Suppressor macrophage treated with lipopolysaccharide for 1 hour (primary cell): ENCODE measurements around the gene MYO9A.
A peak's percentile ranks its signal among the peaks of the same experiment; 100 is the strongest.

ENCODE experiments used
- DNase-seq, 3 donors: peaks; one replicate each; pipeline ENCODE4 v3.0.0-alpha.2; 2020 to 2022

The MYO9A gene

DNA sequence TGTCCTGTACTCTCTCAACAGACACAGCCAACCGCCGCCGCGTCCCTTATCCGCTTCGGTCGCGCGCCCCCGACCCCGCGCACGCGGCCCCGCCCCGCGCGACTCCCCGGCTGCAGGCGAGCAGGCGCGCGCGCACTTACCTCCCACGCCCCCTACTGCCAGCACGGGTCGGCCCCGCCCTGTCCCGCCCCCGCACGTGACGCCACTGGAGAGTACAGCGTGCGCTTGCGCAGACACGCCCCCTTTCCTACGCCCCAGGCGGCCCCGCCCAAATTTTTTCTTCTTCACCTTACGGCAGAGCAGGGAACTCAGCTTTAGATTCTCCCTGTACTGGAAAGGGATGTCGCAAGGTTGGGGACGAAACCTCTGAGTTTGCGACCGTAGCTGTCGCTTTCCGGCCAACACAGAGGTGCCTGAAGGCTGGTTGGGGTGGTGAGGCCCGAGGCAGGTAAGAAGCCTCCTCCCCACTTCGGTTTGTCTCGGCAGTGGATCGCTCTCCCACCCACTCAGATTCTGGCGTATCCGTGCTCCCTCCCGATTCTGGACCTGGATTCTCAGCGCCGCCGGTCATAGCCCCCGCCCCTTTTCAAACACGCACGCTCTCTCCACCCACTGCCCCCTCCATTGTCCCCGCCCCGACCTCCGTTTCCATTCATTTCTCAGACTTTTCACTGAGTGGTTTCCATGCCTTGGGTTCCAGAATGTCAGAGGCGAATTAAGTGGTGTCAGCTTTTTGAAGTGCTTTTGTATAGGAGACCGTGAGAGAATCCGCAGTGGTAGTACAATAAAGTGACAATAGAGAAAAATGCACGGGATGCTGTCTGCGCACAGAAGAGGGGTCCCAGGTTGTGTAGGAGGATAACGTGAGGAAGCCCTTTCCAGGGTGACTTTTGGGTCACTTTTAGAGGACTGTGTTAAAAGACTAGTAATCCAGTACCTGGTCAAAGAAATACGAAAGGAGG lies at the start of gene MYO9A, which contains the start of gene SENP8:
MYO9A (minus strand) TSS at position 134 of the 962 bp plus-strand sequence. CDS start 71,587 bp downstream, outside the sequence.
SENP8 (plus strand) TSS at position 387 of the 962 bp plus-strand sequence. CDS start 21,221 bp downstream, outside the sequence.
- DNase-seq: peak; percentile 99 to 100 (median 100)

DNA sequence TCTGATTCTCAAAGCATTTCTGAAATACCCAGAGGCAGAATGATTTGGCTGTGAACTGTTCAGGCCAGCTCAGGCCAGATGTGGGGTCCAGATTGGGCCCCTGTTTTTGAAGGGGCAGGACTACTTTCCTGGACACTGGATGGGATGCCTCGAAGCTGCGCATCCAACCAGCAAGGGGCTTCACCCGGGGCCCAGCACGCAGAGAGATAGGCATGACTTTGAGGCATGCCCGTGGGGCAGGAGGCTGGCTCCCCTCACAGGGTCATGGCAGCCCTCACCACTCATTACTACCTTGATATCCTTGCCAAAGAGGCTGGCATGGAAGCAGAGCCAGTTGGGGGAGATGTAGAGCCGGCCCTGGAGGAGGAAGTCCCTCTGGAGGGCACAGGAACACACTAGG lies 49.5 kb upstream of the MYO9A start:
- no peak for DNase-seq

GRCh38 chr15:72166716-72167417 lies 48.9 kb upstream of the MYO9A start:
- DNase-seq: no peak

DNA sequence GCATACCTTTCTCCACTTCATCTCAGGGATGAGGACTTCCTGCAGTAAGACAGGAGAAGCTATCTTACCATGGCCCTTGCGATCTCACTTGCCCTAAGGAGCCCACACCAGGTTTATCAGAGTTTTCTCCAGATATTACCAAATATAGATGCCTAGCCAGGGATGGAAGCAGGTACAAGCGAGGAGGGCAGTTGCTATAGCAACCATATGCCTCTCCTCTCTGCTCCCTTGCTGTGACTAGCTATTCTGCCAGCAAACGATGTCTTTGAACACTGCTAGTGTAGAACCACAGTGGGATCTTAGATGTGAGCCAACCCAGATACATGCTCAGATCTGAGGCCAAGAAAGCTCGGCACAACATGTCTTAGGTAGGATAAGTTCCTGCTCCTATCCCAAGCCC lies 45.8 kb upstream of the MYO9A start:
- DNase-seq: no peak

DNA sequence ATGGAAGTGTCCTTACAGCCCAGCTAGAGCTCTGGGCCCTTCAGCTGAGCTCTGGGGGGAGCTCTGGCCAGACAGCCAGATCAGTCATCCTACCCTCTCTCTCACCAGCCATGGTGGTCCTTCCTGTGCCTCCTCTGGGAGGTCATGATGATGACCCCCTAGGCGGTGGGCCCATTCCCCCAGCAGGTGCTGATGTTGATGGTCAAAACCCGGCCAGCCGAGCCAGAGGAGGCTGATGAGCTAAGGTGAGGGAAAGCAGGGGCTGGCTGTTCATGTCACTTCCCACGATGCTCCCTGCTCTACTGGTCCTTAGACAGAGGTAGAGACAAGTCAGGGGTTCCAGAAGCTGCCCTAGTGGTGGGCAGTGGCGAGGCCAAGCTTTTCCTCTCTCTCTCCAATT lies 44.6 kb upstream of the MYO9A start:
- DNase-seq: no peak

- DNase-seq: no peak
These were observed 43.6 kb upstream of the MYO9A start for GRCh38 chr15:72161361-72162132.

GRCh38 chr15:72160696-72161245 lies 42.8 kb upstream of the MYO9A start:
- no peak for DNase-seq

- peak; percentile 25 to 60 (median 41) for DNase-seq
These were observed 39.0 kb upstream of the MYO9A start for GRCh38 chr15:72156928-72157327.

GRCh38 chr15:72155635-72156616 lies 38.0 kb upstream of the MYO9A start:
- DNase-seq: peak; percentile 87 to 91 (median 88)

DNA sequence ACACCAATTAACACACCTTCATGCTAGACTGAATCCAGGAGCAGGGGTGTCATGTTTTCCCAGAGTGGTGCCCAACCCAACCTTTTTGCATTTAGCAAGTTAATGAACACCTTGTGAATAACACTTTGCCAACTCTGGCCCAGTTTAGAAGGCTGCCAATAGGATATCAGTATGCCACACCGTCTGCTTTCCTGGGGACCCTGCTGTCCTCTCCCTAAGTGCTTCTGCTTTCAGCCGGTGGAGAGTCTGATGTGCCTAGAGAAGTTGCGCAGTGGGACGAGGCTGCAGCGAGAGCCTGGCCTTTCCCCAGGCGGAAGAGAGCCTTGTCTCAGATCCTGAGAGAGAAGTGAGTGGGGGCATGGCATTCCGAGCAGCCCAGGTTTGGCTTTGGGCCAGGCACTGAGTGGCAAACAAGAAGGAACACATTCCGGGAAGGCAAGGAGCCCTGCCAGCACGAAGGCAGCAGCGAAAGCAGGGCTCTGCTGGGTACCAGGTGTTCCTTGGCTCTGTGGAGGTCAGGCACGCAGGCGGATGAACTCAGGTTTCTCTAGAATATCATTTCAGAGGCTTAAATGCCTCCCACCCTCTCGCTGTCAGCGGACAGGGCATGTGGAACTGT lies 37.2 kb upstream of the MYO9A start:
- peak in 2 of 3 donors; percentile 16 to 42 for DNase-seq

DNA sequence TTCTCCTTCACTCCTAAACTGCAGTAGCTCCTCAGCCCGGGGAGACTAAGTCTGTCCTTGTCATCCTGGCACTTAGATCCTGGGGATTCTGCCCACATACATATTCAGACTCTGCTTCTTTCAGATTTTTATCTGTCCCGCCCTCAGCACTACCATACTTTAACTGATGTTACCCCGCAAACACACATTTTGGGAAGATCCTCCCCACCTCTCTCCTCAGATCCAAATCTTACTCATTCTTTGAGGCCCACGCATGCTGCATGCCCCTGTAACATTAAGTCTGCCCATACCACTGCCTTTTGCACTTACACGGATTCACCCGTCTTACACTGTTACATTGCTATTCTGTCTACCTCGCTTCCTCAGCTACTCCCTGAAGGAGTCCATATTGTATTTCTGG lies 36.4 kb upstream of the MYO9A start:
- no peak for DNase-seq

GRCh38 chr15:72153269-72154000 lies 35.5 kb upstream of the MYO9A start:
- DNase-seq: no peak

GRCh38 chr15:72147418-72147817 lies 29.5 kb upstream of the MYO9A start:
- DNase-seq: peak in 2 of 3 donors; percentile 13 to 31

- DNase-seq: no peak
These were observed 29.0 kb upstream of the MYO9A start for GRCh38 chr15:72146934-72147333.

GRCh38 chr15:72146221-72146620 lies 28.3 kb upstream of the MYO9A start:
- no peak for DNase-seq

DNA sequence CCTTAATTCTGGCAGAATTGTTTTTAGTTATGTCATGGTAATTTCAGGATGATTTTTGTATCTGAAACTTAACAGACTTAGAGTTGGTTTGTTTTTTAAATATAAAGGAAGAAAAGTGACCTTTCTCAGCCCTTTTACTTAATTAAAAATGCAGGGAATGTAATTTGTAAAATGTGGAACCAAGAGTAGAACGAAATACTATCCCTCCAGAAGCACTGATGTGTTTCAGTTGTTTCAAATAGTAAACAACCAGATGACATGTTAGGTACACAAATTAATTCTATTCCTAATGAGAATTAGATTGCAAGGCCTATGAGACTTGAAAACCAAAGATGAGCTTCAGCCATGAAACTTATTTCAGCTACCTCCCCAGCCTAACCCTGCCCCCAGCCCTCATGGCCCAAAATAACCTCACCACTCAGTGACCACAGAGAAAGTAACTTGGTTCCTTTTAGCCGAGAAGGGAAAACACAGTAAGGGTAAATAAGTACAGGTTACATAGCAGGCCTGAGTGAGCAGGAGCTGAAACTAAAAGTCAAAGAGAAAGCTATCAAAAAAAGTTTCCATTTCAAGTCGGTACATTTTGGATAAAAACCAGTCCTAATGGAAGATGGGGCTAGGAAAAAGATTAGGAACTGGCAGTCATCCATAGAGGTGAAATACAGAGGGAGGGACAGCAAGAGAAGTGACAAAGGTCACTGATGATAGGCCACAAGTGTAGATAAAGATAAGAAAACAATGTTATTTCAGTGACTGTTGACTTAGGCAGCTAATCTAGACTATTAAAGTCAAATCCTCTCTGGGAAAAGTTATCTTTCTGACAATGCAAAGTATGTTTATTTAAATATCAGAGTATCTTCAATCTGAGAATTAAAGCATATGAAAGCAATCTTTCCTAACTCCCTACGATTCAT lies 23.5 kb upstream of the MYO9A start:
- DNase-seq: peak in 1 of 3 donors; percentile 20

DNA sequence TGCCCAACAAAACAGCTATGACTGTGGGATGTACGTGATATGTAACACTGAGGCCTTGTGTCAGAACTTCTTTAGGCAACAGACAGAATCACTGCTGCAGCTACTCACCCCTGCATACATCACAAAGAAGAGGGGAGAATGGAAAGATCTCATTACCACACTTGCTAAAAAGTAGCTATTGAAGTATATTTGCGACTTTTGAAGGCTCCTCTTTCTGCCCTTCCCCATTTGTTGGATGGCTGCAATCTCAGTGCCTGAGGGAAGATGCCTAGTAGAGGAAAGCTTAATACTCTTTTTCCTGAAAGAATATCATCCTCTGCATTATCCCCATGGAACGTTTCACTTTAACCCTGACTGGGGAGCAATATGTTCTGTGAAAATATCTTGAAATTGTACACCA lies 22.1 kb upstream of the MYO9A start:
- no peak for DNase-seq

- no peak for DNase-seq
These were observed 21.7 kb upstream of the MYO9A start for GRCh38 chr15:72139667-72140066.
